NCI-H1048 (cell line): Measurements from ENCODE around the gene BOD1.

Experiments used
- DNase-seq: peaks from one replicate; lab custom pipeline; 2025; lab: John Stamatoyannopoulos, UW

BOD1 gene

DNA sequence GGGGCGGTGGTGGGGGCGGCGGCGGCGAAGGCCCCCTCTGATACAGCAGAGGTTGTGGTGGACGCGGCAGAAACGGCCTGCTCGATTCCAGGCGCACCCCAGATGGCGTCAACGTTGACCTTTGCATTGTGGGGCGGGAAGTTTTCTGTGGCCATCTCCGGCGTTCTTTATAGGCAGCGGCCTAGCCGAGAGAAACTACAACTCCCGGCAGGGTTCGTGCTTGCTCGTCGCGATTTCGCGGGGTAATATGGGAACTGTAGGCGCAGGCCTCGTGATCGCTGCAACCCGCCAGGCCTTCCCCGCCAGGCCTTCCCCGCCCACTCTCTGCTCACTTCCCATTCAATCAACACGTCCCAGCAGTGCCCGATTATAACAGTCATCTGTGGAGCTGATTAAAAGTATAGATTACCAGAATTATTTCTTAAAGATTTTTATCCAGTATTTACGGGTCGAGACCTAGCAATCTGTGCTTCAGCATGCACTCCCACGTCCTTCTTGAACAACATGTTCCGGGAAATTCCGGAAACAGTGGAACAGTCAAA is at the start of gene BOD1:
BOD1 (minus strand) TSS at position 74 of the 542 bp plus-strand sequence. CDS start 214 bp downstream, outside the sequence.
- DNase-seq, result peak; percentile 93

DNA sequence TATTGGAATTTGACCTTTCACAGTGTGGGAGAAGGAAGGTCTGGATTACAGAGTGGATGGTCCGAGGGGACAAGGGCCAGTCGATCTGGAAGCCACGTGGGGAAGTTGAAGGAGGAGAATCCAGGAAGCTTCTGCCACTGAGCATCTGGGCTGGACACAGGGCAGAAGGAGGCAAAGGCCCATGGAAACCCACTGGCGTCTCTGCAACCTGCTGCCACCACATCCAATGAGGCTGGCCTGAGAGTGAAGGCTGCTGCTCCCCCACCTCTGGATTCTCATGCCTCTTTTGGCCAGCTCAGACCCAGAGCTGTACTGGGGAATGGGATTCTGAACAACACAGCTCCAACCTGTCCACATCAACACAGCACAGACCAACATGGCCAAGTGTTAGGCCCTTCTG is 48.9 kb upstream of the BOD1 start:
- DNase-seq, result no peak

DNA sequence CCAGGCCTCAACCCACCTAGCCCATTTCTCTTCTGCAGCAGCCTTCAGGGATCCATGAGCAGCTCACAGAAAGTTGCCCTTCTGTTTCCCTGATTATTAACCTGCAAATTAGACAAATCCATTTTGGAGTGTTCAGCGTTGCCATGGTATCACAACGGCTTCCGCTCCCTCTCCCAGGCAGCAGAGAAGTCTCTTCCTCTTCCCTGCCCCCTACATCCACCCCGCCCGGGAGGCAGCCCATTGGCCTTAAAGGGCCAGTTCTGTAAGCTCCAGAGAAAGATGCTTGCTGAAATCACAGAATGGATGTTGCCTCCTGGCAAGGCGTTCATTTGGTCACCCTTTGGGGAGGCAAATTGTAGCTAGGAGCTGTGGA is 47.7 kb upstream of the BOD1 start:
- no peak for DNase-seq

DNA sequence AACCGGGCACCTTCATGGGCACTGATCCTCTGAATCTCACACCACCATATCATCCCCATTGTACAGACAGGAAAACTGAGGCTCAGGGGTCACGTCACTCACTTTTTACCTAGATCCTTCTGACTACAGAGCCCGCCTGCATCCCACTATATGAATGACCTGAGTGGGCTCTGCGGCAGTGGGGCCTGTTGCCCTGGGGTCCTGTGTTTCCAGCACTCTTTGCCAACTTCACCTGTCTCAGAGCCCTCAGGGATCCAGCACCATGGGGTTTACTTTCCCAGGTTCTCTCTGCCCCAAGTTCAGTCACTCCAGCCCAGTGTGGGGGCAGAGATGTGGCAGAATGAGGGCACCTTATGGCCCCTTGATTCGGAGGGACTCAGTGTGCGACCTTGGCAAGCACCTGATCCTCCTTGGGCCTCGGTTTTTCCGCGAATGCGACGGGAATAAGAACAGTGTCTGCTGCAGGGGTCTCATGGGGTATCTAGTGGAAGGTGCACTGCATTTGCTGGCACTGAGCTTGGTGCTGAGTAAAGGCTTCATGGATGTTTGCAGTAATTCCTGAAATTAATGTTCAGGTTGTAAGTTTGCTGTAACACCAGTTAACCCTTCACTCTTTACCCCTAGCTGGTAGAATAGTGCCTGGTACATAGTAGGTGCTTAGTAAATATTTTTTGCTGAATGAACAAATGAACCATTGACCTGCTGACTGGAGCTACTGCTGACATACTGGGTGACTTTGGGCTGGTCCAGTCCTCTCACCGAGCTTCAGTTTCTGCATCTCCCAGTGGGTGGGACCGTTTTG is 47.1 kb upstream of the BOD1 start:
- DNase-seq, result no peak

DNA sequence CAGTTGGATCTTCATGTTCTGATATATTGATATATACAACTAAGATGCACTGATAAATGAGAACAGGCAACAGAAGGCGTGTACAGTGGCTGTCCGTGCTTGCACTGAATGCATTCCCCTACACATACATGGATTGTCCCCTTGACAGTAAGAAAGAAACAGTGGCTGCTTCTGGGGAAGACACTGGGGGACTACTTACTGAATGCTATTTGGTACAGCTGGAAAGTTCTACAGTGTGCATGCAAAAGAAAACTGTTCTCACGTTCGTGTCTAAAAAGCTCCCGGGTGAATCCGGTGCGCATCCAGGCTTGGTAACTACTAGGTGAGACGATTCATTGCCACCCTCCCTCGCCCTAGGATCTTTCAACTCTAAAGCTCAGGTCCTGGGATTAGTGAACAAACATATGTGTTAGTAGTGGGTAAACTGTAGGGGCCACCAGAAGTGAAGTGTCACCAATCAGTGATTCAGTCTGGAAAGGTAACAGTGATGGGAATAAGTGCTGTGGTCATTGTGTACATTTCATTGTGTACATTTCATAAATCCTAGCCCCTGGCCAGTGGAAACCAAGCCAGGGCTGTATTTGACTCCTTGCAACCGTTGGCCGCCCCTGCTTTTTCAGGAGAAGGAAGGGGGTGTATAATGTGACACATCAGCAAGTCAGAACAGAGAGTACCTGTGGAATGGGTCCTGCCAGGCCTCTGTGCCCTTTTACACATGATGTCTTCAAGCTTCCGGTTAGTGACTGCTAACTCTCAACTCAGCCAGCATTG is 46.3 kb upstream of the BOD1 start:
- no peak for DNase-seq

DNA sequence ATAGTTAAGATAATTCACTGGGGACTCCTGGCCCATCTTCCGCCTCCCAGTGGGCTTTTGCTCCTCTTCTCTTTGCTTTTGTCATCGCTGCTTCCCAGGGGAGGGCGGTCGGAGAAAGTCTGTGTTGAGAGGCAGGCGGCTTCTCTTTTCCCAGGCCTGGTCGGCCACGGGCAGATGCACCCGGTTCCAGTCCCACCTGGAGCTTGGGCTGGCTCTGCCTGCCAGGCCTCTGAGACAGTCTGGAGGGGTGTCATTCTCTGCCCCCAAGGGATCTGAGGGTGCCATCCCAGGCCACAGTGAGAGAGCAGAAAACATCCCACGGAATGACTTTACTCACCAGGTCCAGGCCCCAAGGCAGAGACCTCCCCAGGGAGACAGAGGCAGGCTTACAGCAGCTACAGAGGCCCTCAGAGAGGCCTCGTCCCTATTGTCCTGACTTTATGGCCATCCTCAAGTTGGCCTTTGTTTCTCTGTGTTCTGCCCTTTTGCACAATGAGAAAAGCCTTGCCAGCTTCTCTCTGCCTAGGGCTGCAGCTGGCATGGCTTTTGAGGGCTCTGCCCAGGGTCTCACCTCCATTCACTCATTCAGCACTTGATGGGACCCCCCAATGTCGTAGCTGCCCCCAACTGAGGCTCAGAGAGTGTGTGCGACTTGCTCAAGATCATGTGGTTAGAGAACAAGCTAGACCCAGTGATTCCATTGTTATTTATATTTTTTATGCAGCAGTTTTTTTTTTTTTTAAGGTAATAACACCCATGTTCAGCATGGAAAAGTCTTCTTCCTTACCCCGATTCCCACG is 44.2 kb upstream of the BOD1 start:
- DNase-seq, result no peak

DNA sequence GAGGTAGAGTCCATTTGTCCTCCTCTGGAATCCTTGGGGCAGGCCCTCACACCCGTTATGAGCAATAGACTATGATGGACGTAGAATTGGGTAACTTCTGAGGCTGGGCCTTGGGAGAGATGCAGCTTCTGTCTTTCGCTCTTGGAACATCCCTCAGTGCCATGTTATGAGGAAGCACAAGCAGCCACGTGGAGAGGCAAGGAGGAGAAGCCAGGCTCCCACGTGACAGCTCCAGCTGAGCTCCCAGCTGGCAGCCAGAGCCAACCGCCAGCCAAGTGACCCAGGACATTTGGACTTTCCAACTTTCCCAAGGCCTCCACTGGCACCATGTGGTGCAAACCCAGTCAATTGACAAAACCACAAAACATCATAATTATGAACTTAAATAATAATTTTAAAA is 43.0 kb upstream of the BOD1 start:
- no peak for DNase-seq

DNA sequence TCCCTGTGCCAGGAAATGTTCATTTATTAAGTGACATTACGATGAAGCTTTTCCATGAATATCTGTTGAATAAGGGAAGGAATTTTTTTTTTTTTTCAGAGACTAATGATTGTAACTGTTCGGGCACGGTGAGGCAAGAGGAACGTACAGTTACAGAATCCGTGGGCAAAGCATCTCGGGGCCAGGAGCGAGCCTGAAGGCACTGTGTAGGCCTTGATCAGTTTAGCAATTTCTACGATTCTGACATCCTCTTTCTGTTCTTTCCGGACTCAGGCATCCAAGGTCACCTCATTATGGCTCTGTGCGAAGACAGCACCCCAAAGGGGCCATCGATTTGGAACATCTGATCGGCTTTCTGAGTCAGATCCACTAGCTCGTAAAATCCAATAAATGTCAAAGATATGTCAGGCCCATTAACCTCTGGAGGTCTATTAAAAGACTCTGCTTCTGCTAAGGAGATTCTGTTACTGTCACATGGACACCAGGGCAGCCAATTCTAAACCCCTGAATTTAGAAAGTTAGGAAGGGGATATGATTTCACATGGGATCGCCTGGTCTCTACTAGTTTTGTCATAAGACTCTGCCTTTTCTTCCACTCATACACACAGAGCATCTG is 41.4 kb upstream of the BOD1 start:
- no peak for DNase-seq

DNA sequence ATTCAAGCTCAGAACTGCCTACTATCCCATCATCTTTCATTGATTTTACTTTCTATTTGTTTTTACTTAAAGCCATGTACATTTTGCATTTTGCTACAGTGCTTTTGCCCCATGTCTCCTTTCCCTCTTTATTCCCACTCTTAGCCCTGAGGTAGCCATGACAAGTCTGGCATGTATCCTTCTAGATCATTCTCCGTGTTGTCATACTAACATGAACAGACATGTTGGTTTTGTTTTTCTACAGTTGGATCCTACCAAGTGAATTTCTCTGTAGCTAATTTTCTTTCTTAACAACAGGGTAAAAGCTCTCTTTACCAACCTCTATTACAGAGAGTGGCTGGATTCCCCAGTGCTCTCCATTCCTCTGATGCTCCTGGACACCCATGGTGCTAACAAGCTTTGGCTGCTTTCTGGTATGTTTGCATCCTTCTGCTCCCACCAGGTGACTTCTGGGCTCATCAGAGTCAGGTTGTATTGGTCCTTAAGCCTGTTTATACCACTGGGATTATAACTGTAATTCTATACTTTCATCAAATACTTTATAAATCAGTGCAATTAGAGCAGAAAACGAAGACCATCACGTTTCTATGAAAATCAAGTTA is 38.8 kb upstream of the BOD1 start:
- no peak for DNase-seq

DNA sequence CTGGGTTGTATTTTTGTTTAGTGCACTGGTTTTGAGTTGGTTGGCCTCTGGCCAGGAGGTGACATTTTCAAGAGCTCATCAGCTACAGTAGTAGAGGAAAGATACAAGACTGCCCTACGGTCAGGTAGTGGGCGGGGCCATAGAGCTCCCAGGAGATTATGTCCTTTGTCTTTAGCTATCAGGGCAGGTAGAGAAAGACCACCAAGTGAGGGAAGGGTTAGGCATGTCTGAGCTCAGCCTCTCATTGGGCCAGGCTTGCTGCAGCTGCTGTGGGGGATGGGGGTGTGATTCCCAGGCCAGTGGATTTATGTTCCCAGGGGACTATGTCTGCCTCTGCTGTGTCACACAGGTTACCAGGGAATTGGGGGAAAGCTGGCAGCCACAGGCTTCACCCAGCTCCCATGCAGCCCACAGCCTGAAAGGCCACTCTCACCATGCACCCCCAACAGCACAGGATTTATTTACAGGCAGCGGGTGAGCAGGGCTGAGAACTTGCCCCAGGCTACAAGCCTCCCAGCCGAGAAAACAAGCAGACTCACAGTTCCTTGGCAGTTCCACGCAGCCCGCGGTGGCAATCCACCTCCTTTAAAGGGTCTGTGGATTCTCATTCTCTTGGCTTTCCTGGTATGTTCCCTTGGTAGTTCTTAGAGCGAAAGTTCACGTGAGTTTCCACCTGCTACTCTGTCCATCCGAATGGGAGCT is 37.5 kb upstream of the BOD1 start:
- no peak for DNase-seq

DNA sequence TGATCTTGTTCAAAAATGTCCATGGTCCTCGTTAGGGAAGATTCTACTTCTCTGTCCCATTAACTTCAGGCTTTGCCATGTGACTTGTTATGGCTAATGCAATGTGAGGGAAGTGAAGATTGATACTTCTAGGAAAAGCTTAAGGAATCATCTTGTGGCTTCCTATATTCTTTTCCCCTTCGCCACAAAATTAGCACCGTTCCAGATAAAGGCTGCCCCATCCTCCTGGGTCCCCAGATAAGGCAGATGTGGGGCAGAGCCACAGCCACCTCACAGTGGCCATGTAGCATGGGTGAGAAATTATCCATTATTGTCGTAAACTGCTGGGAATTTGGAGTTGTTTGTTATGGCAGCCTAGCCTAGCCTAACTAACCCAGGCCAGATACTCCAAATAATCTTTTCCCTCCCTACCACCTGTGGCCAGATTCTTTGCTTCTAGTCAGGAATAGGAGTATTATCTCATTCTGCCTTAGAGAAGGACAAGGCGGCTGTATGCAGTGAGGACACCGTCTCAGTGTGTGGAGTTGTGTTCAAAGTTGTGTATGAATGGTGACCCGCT is 31.9 kb upstream of the BOD1 start:
- DNase-seq, result no peak

DNA sequence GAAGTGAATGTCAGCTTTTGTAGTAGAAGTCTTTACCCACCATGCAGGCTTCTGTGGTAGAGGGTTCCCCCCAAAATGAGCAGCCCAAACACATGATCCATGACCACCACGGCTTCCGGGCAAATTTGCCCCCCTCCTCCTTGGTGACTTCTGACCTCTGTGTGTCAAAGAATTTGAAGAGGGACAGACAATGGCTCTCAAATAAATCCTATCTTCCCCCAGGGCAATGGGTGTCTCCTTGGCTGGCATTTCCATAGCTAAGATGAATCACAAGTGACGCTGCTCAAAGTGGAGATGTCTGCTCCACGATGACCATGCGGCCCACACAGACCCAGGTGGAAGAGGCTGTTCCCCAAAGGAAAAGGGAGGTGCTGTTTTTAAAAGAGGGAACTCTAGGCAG is 30.2 kb upstream of the BOD1 start:
- DNase-seq, result no peak

DNA sequence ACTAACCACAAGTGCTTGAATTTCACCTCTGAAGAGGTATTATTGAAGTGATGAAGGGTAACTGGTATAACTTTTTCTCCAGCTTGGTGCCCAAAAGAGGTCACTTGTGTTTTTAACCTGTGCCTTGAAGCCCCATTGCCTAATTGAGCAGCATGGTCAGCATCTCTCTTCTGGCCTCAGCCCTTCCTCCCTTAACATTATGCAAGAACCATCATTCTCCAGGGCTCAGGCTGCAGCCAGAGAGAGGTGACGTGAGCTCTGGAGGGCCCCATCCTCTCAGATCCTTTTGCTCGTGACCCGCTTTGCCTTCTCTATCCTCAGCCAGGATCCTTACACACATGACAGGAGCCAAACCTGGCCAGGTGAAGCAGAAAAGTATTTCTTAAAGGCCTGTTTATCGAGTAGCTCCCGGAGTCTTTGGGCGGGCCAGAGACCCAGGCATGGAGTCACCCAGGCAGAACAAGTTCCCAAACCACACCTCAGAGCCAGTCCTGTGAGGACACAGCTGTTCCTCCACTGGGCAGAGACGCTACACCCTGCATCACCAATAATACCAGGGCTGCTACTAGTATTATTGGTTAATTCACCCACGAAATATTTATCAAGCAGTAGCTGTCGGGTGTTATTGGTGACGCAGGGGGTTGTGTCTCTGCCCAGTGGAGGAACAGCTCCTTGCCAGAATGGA is 29.6 kb upstream of the BOD1 start:
- no peak for DNase-seq

DNA sequence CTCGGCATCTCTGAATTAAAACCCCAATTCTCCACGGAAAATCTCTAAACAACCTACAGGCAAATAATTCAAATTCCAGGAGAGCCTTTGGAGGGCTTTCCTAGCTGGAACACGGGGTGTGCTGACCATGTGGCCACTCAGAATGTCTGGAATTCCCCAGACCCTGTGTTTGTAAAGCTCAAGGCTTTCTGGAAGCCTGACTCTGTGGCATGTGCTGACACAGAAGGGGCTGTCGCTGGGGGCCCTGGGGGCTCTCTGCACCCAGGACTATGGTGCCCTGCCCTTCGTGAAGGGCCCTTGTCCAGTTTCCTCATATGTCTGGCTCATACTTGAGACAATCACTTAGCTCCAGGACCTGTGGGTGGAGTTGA is 29.0 kb upstream of the BOD1 start:
- DNase-seq, result no peak

DNA sequence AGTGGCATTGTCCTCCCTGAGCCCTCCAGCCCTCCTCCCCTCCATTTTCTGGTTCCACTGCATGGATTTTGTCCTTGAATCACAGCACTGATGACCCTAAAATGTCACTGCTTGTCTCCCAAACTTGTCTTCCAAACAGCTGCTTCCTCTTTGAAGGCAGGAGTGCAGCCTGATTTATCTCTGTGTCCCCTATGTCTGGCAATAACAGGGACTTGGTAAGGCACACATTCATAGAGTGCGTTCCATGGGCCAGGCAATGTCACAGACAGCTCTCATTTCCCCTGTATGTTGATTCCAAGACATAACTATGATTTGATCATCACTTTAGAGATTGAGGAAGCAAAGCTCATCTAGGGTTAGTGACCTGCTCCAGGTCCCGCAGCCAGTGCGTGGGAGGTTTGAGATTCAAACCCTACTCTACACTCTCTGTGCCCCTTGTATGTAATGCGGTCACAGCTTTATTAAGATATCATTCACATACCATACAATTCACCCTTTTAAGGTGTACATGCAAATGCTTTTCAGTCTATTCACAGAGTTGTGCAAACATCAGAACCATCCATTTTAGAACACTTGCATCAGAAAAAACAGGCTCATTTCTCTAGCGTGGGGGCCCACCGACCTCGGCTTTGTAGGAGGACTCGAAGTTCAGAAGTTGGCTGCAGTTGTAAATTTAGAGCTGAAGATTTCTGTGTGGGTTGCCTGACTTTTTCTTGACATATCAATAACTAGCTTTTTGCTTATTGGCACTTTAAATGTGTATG is 28.4 kb upstream of the BOD1 start:
- DNase-seq, result no peak

DNA sequence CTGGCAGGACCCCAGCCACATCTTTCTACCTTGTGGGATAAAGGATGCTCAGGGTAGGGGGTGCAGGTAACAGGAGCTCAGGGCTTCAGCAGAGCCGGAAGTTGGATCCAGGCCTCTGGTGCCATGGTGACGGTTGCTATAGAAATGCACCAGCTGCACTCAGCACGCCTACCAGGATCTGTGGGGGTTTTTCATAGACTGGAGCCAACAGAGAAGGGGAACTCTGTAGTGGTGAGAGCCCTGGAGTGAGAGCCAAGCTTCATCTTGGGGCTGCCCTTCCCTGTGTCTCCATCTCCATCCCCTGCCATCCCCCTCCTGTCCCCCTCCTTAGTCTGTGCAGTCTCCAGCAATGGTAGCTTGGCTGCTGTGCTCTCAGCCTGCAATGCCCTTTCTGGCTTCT is 27.5 kb upstream of the BOD1 start:
- DNase-seq, result no peak

DNA sequence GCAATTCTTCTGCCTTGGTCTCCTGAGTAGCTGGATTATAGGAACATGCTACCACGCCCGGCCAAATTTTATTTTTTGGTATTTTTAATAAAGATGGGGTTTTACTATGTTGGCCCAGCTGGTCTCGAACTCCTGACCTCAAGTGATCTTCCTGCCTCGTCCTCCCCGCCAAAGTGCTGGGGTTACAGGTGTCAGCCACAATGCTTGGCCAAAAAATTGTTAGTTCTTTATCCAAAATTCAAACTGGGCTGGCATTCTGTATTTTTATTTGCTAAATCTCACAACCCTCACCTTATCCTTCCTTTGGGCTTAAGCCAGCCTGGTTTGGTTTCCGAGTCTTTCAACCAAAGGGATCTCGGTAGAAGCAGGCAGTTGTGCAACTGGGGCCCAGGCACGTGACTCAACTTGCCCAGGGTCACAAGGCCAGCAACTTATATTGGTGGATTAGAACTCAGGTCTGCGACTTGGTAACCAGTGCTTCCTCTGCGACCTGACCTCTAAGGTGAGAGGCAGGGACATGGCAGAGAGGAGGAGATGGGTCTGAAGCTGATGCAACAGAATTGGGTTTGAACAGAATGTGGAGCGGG is 26.5 kb upstream of the BOD1 start:
- DNase-seq, result no peak

DNA sequence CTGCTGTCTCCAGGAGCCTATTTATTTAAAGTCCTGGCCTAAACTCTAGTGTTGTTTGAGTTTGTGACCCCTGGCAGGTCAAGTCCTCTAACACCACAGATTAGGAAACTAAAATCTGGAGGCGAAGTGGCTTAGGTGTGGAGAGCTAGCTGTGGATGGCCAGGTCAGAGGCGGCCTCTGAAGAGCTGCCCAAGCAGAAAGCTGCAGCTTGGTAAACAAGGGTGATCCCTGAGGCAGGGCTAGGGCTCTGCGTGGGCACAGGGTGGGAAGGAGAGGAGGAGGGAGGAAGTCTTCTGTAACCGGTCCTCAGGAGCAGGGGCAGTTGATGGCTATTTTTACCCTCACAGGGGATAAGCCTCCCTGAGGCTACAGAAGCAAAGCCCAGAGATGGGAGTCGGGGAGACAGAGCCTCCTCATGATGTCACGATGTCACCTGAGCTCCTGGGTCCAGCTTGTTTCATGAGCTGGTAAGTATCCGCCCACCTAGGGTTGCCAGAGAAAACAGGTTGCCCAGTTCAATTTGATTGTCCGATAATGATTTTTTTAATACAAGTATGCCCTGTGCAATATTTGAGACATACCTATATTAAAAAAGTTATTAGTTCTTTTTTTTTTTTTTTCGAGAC is 25.9 kb upstream of the BOD1 start:
- no peak for DNase-seq
